CD4-positive, alpha-beta T cell treated with Interleukin-15 for 4 hours (primary cell): ENCODE results near the gene PARD3.

ENCODE experiments used
- DNase-seq: peaks from one replicate; pipeline ENCODE4 v3.0.0-alpha.2; 2020; ENCODE audit warnings: low spot score

Gene PARD3

GRCh38 chr10:34156781-34157425 is 658.2 kb downstream of the PARD3 start:
- DNase-seq, result no peak

- DNase-seq, result no peak
Measured at GRCh38 chr10:34155812-34156211, 659.3 kb downstream of the PARD3 start.

- DNase-seq, result no peak
Measured at GRCh38 chr10:34154383-34154900, 660.7 kb downstream of the PARD3 start.

GRCh38 chr10:34153663-34154382 is 661.3 kb downstream of the PARD3 start:
- no peak for DNase-seq

GRCh38 chr10:34152434-34152833 is 662.7 kb downstream of the PARD3 start:
- no peak for DNase-seq

GRCh38 chr10:34151931-34152330 is 663.2 kb downstream of the PARD3 start:
- no peak for DNase-seq

- DNase-seq, result no peak
Measured at GRCh38 chr10:34151481-34151880, 663.6 kb downstream of the PARD3 start.

- DNase-seq, result no peak
Measured at GRCh38 chr10:34150103-34150502, 665.0 kb downstream of the PARD3 start.

- no peak for DNase-seq
Measured at GRCh38 chr10:34148305-34148657, 666.8 kb downstream of the PARD3 start.

GRCh38 chr10:34147641-34148304 is 667.3 kb downstream of the PARD3 start:
- no peak for DNase-seq

GRCh38 chr10:34145715-34146114 is 669.4 kb downstream of the PARD3 start:
- DNase-seq, result no peak

- no peak for DNase-seq
Measured at GRCh38 chr10:34143466-34143865, 671.6 kb downstream of the PARD3 start.

- no peak for DNase-seq
Measured at GRCh38 chr10:34141032-34141680, 673.9 kb downstream of the PARD3 start.

GRCh38 chr10:34139559-34139958 is 675.5 kb downstream of the PARD3 start:
- no peak for DNase-seq

- no peak for DNase-seq
Measured at GRCh38 chr10:34137955-34138354, 677.1 kb downstream of the PARD3 start.

- no peak for DNase-seq
Measured at GRCh38 chr10:34137201-34137600, 677.9 kb downstream of the PARD3 start.

- no peak for DNase-seq
Measured at GRCh38 chr10:34135515-34135914, 679.6 kb downstream of the PARD3 start.

GRCh38 chr10:34134602-34135001 is 680.5 kb downstream of the PARD3 start:
- DNase-seq, result no peak

- DNase-seq, result no peak
Measured at GRCh38 chr10:34133406-34133805, 681.7 kb downstream of the PARD3 start.

GRCh38 chr10:34131152-34131551 is 683.9 kb downstream of the PARD3 start:
- no peak for DNase-seq

- no peak for DNase-seq
Measured at GRCh38 chr10:34127676-34128075, 687.4 kb downstream of the PARD3 start.

GRCh38 chr10:34126371-34127151 is 688.5 kb downstream of the PARD3 start:
- DNase-seq, result no peak
